Measurements from ENCODE around the gene ZC3H14. TPM values are rescaled to one million over a fixed set of nuclear protein-coding genes. Genes with fewer than 3 reads are reported as not detected.
"Not testable (repeated sequence)": the region's sequence is repeated elsewhere in the genome, so short reads cannot be mapped to it uniquely, and the experiment has no call there.

Gene ZC3H14, protein sequence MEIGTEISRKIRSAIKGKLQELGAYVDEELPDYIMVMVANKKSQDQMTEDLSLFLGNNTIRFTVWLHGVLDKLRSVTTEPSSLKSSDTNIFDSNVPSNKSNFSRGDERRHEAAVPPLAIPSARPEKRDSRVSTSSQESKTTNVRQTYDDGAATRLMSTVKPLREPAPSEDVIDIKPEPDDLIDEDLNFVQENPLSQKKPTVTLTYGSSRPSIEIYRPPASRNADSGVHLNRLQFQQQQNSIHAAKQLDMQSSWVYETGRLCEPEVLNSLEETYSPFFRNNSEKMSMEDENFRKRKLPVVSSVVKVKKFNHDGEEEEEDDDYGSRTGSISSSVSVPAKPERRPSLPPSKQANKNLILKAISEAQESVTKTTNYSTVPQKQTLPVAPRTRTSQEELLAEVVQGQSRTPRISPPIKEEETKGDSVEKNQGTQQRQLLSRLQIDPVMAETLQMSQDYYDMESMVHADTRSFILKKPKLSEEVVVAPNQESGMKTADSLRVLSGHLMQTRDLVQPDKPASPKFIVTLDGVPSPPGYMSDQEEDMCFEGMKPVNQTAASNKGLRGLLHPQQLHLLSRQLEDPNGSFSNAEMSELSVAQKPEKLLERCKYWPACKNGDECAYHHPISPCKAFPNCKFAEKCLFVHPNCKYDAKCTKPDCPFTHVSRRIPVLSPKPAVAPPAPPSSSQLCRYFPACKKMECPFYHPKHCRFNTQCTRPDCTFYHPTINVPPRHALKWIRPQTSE
- polyA plus RNA-seq, result 10 to 100 TPM; 28.3 to 48.4 (median 36.1) TPM

DNA sequence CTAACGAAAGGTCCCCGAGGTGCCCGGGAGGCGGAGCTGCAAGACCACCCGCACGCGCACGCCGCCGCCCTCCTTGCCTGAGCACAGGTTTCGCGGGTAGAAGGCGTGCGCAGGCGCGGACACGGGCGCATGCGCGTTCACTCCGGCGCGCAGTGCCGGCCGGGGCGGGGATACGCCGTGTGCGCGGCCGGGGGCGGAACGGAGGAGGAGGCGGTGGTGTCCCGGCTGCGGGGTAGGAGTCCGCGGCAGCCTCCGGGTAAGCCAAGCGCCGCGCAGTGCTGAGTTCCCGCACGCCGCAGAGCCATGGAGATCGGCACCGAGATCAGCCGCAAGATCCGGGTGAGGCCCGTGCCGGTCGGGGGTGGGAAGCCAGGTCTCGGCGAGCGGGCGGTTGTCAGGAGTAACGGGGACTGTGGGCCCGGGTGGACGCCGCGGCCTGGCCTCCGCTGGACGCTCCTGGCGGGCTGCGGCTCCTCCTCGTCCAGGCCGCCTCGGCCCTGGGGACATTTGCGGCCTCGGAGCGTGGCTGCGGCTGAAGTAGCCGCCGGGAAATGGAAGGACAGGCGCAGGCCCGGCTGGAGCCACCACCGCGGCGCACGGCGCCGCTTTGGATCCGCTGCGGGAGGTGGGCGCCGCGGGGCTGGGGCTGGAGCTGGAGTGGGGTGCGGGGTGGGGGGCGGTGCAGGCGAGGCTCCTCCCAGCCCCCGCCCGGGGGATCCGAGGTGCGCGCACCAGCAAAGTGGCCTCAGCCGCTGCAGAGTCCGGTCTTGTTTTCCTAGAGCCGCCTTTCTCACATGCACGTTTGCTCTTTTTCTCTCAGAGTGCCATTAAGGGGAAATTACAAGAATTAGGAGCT, at the start of gene ZC3H14:
Gene ZC3H14 (plus strand): TSS at position 207 of the 856 bp plus-strand sequence. CDS start 97 bp downstream, at position 304.
- peak; percentile 88 to 91 (median 89) for DNase-seq
- H3K27me3 Mint-ChIP-seq (ENCODE audit: low read depth in 3 of 3), result peaks cover 9 to 31% (median 26%) of the 10 kb centered on the region in 3 donors
- H3K9me3 Mint-ChIP-seq, result no peaks in the 10 kb centered on the region
- H3K4me1 Mint-ChIP-seq, result peaks cover 29 to 31% of the 10 kb centered on the region in 2 donors
- H3K36me3 Mint-ChIP-seq, result peaks cover 2 to 5% (median 3%) of the 10 kb centered on the region in 3 donors
- peak within 1 kb of the TSS; percentile 88 to 96 (median 90) for H3K4me3 Mint-ChIP-seq
- H3K27ac Mint-ChIP-seq, result peak within 1 kb of the TSS; percentile 80 to 92 (median 86)

DNA sequence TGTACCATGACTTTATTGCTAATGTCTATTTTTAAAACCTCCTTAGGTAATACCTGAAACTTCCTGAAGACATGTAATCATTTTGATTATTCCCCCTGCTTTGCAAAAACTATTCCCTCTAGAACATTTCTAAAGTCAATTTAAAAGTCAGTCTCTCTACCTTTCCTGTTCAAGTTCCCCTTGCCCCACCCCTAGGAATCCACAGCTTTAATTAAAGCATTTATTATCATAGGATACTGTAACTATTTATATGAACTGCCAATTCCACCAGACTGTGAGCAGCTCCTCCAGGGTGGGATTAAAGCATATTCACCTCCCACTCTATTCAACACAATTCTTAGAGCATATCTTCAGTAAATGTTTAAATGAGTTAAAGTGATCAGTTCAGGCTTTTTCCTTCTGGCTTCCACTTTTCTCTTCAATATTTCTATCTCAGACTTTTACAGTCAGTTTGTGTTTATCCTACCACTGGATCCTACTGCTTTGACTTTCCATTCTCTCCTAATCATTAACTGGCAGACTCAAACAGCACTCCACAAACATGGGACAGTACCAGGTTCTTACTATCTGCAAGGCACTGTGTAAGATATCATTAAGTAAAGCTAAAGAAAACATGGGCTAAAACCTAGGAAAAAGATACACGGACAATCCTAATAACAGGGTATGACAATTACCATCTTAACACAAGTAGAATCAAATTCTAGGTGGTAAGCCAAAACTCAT, 47.2 kb upstream of the ZC3H14 start:
- H3K9me3 Mint-ChIP-seq, result no peaks in the 10 kb centered on the region

GRCh38 chr14:88516861-88517357, 45.9 kb upstream of the ZC3H14 start:
- Mint-ChIP-seq H3K4me1 (peaks cover 4 to 7% of the 10 kb centered on the region in 2 donors), H3K36me3 (no peaks in the 10 kb centered on the region), H3K4me3 (peak overlapping the region in 2 of 5 donors; percentile 6 to 8)

More for the DNA sequence above, 47.2 kb upstream of the ZC3H14 start:
- no peak overlapping the region for H3K4me3 Mint-ChIP-seq
- H3K4me1 Mint-ChIP-seq, result peaks cover 4 to 7% of the 10 kb centered on the region in 2 donors
- peaks cover 0 to 7% (median 0%) of the 10 kb centered on the region in 3 donors for H3K27me3 Mint-ChIP-seq (ENCODE audit: low read depth in 3 of 3)
- H3K27ac Mint-ChIP-seq, result no peak overlapping the region
- no peaks in the 10 kb centered on the region for H3K36me3 Mint-ChIP-seq
- DNase-seq, result no peak

GRCh38 chr14:88518592-88519512, 44.0 kb upstream of the ZC3H14 start:
- H3K4me1 Mint-ChIP-seq, result peaks cover 4 to 7% of the 10 kb centered on the region in 2 donors
- H3K9me3 Mint-ChIP-seq, result no peaks in the 10 kb centered on the region
- no peaks in the 10 kb centered on the region for H3K36me3 Mint-ChIP-seq
- H3K27ac Mint-ChIP-seq, result no peak overlapping the region
- H3K4me3 Mint-ChIP-seq, result no peak overlapping the region
- H3K27me3 Mint-ChIP-seq (ENCODE audit: low read depth in 3 of 3), result peaks cover 0 to 11% (median 3%) of the 10 kb centered on the region in 3 donors
- DNase-seq, result no peak

More at GRCh38 chr14:88516861-88517357, 45.9 kb upstream of the ZC3H14 start:
- Mint-ChIP-seq H3K27ac (no peak overlapping the region), H3K9me3 (no peaks in the 10 kb centered on the region), H3K27me3 (ENCODE audit: low read depth in 3 of 3) (peaks cover 0 to 7% (median 0%) of the 10 kb centered on the region in 3 donors)
- DNase-seq, result no peak

- peaks cover 0 to 13% (median 3%) of the 10 kb centered on the region in 3 donors for H3K27me3 Mint-ChIP-seq (ENCODE audit: low read depth in 3 of 3)
- no peak for DNase-seq
- no peak overlapping the region for H3K27ac Mint-ChIP-seq
- no peaks in the 10 kb centered on the region for H3K9me3 Mint-ChIP-seq
- H3K36me3 Mint-ChIP-seq, result no peaks in the 10 kb centered on the region
- no peak overlapping the region for H3K4me3 Mint-ChIP-seq
- peaks cover 4 to 7% of the 10 kb centered on the region in 2 donors for H3K4me1 Mint-ChIP-seq
Observed at GRCh38 chr14:88519907-88520306, 42.9 kb upstream of the ZC3H14 start.

DNA sequence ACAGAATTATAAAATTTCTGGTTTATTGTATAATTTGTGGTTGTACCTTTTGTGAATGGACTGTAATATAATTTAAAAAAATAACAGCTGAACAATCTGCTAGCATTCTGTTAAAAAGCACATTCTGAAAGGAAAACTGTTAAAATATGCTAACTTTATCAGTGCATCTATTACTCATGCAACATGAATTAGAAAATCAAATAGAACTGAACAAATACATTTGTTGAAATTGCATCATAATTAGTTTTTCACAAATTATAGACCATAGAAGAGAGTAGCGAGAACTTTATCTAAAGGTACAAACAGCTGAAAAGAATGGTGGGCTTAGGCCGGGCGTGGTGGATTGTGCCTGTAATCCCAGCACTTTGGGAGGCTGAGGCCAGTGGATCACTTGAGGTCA, 41.0 kb upstream of the ZC3H14 start:
- no peak for DNase-seq
- Mint-ChIP-seq H3K9me3 (no peaks in the 10 kb centered on the region), H3K4me3 (no peak overlapping the region), H3K27me3 (ENCODE audit: low read depth in 3 of 3) (peaks cover 0 to 12% (median 3%) of the 10 kb centered on the region in 3 donors), H3K4me1 (peaks cover 2 to 4% of the 10 kb centered on the region in 2 donors), H3K27ac (no peak overlapping the region), H3K36me3 (no peaks in the 10 kb centered on the region)

DNA sequence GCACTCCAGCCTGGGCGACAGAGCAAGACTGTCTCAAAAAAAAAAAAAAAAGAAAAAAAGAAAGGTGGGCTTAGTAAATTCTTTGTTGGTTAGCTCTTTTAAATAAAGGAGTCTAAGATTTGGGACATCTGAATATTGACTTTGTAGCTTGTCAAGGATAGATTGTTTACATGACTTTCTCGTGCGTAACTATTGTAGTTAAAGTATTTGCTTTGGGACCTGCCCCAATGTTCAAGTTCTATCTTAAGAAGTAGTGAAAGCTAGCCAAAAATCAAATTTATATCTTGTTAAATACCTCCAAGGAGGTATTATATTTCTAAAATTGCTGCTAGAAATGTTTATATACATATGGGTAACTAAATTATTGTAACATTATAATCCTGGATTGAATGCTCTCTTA, 40.4 kb upstream of the ZC3H14 start:
- H3K27ac Mint-ChIP-seq, result no peak overlapping the region
- DNase-seq, result no peak
- H3K4me1 Mint-ChIP-seq, result no peaks in the 10 kb centered on the region
- H3K9me3 Mint-ChIP-seq, result no peaks in the 10 kb centered on the region
- no peaks in the 10 kb centered on the region for H3K36me3 Mint-ChIP-seq
- no peak overlapping the region for H3K4me3 Mint-ChIP-seq
- H3K27me3 Mint-ChIP-seq (ENCODE audit: low read depth in 3 of 3), result peaks cover 0 to 9% (median 3%) of the 10 kb centered on the region in 3 donors

DNA sequence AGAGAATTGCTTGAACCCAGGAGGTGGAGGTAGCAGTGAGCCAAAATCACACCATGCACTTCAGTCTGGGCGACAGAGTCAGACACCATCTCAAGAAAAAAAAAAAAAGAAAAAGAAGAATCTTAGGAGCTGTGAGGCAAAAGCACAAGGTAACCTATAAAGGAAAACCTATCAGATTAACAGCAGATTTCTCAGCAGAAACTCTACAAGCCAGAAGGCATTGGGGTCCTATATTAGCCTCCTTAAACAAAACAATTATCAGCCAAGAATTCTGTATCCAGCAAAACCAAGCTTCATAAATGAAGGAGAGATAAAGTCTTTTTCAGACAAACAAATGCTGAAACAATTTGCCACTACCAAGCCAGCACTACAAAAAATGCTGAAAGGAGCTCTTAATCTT, 32.9 kb upstream of the ZC3H14 start:
- Mint-ChIP-seq H3K9me3 (peaks cover 3 to 20% (median 5%) of the 10 kb centered on the region in 6 donors), H3K27me3 (ENCODE audit: low read depth in 3 of 3) (peaks cover 3 to 19% (median 5%) of the 10 kb centered on the region in 3 donors)
- not testable (repeated sequence) for DNase-seq, H3K4me3 Mint-ChIP-seq, H3K36me3 Mint-ChIP-seq, H3K4me1 Mint-ChIP-seq, H3K27ac Mint-ChIP-seq

GRCh38 chr14:88533064-88533602, 29.7 kb upstream of the ZC3H14 start:
- Mint-ChIP-seq H3K27ac (no peak overlapping the region), H3K27me3 (ENCODE audit: low read depth in 3 of 3) (peaks cover 0 to 15% (median 2%) of the 10 kb centered on the region in 3 donors), H3K4me3 (no peak overlapping the region), H3K9me3 (peaks cover 2 to 20% (median 4%) of the 10 kb centered on the region in 6 donors), H3K4me1 (no peaks in the 10 kb centered on the region), H3K36me3 (peaks cover 0 to 5% (median 2%) of the 10 kb centered on the region in 3 donors)
- no peak for DNase-seq

DNA sequence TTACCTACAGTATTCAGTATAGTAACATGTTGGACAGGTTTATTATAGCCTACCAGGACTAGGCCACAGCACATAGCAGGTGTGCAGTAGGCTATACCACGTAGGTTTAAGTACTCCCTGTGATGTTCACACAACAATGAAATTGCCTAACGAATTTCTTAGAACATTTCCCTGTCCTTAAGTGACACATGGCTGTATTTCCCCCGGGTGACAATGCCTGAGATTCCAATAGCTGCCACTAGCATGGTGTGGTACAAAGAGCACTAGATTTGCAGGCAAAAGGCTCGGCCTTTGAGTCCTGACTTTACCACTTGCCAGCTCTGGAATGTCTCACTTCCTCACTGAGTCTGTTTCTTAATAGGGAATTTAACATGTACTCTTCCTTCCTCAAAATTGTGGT, 27.7 kb upstream of the ZC3H14 start:
- Mint-ChIP-seq H3K27me3 (ENCODE audit: low read depth in 3 of 3) (peaks cover 0 to 10% (median 4%) of the 10 kb centered on the region in 3 donors), H3K4me3 (no peak overlapping the region), H3K27ac (no peak overlapping the region), H3K4me1 (no peaks in the 10 kb centered on the region), H3K9me3 (peaks cover 0 to 5% (median 0%) of the 10 kb centered on the region in 6 donors), H3K36me3 (peaks cover 0 to 2% (median 0%) of the 10 kb centered on the region in 3 donors)
- no peak for DNase-seq

DNA sequence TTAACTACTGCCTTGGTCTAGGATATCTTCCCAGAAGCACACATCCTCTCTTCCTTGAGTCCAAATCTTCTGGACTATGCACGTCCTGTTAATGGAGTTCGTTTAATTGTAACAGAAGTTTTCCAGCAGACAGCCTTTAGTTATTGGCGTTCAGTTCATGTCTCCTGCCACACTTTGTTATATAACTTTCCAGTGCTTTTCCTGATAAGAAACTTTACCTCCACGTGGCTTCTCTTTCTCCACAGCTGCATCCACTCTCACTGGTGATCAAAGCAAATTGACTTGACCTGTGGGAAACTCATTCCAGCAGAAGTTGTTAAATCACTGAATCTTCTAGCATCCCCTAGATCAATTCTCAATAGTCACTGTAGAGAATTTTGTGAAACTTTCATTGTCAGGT, 27.0 kb upstream of the ZC3H14 start:
- H3K4me3 Mint-ChIP-seq, result no peak overlapping the region
- H3K9me3 Mint-ChIP-seq, result no peaks in the 10 kb centered on the region
- H3K27me3 Mint-ChIP-seq (ENCODE audit: low read depth in 3 of 3), result peaks cover 0 to 7% (median 4%) of the 10 kb centered on the region in 3 donors
- no peaks in the 10 kb centered on the region for H3K36me3 Mint-ChIP-seq
- H3K27ac Mint-ChIP-seq, result no peak overlapping the region
- no peak for DNase-seq
- no peaks in the 10 kb centered on the region for H3K4me1 Mint-ChIP-seq

- H3K4me3 Mint-ChIP-seq, result no peak overlapping the region
- no peaks in the 10 kb centered on the region for H3K4me1 Mint-ChIP-seq
- no peaks in the 10 kb centered on the region for H3K36me3 Mint-ChIP-seq
- no peak for DNase-seq
- H3K9me3 Mint-ChIP-seq, result no peaks in the 10 kb centered on the region
- peaks cover 3 to 10% (median 4%) of the 10 kb centered on the region in 3 donors for H3K27me3 Mint-ChIP-seq (ENCODE audit: low read depth in 3 of 3)
- H3K27ac Mint-ChIP-seq, result no peak overlapping the region
Observed at GRCh38 chr14:88541324-88541723, 21.5 kb upstream of the ZC3H14 start.
